ENCODE data around the gene DNAH12. TPM values are rescaled to one million over a fixed set of nuclear protein-coding genes. Genes with fewer than 3 reads are reported as not detected.
A peak's percentile ranks its signal among the peaks of the same experiment; 100 is the strongest.
"Not testable (repeated sequence)": the region's sequence is repeated elsewhere in the genome, so short reads cannot be mapped to it uniquely, and the experiment has no call there.

The DNAH12 gene
- total RNA-seq, 1 experiment from 2014 or later = 0.07 TPM

DNA sequence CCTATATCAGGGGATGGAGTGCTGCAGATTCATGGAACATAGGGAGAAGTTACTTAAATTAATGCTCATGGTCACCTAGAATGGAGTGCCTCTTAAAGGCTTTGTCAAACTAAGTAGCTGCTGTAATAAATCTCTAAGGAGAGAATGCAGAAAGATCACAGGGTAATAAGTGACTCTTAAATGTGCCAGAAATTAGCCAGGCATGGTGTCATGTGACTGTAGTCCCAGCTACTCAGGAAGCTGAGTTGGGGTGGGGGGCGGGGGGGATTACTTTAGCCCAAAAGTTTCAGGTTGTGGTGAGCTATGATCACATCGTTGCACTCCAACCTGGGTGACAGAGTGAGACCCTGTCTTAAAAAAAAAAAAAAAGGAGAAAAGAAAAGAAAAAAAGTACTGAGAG lies 160.7 kb downstream of the DNAH12 start:
- H3K4me1 ChIP-seq (ENCODE audit: insufficient read depth, low read length) = no peaks in the 10 kb centered on the region
- BruUV-seq (replicated peaks) = no TSS peak
- H3K79me2 ChIP-seq (ENCODE audit: low read length) = no peaks in the 10 kb centered on the region
- intact Hi-C loops (cut with micrococcal nuclease) = no loop called here
- no peak overlapping the region for H3K27ac ChIP-seq (ENCODE audit: low read length)
- H3K4me3 ChIP-seq (ENCODE audit: low read length) = no peak overlapping the region
- no peaks in the 10 kb centered on the region for H3K9me3 ChIP-seq (ENCODE audit: low read length)
- H3K27me3 ChIP-seq (ENCODE audit: low read length) = peaks cover 7% of the 10 kb centered on the region; the same call in 1 of the 2 replicates
- no peak overlapping the region for H2AFZ ChIP-seq (ENCODE audit: low read length)
- H3K36me3 ChIP-seq (ENCODE audit: low read depth, low read length) = no peaks in the 10 kb centered on the region
- CTCF ChIA-PET = no interaction called here
- H4K20me1 ChIP-seq (ENCODE audit: low read length) = no peaks in the 10 kb centered on the region
- H3F3A ChIP-seq (ENCODE audit: low read length, unreplicated experiment) = no peaks in the 10 kb centered on the region
- H3K9ac ChIP-seq (ENCODE audit: low read length) = no peak overlapping the region
- POLR2A ChIA-PET (ENCODE audit: unreplicated experiment) = no interaction called here
- no peak overlapping the region for H3K4me2 ChIP-seq (ENCODE audit: low read length)
- TF ChIP-seq EZH2 (IDR thresholded peaks at IDR 0.05; ENCODE audit: low read length, unreplicated experiment) (no peak), EZH2phosphoT487 (IDR thresholded peaks at IDR 0.05; ENCODE audit: borderline replicate concordance, low read length) (no peak)
- TF ChIP-seq, protein P1, sequence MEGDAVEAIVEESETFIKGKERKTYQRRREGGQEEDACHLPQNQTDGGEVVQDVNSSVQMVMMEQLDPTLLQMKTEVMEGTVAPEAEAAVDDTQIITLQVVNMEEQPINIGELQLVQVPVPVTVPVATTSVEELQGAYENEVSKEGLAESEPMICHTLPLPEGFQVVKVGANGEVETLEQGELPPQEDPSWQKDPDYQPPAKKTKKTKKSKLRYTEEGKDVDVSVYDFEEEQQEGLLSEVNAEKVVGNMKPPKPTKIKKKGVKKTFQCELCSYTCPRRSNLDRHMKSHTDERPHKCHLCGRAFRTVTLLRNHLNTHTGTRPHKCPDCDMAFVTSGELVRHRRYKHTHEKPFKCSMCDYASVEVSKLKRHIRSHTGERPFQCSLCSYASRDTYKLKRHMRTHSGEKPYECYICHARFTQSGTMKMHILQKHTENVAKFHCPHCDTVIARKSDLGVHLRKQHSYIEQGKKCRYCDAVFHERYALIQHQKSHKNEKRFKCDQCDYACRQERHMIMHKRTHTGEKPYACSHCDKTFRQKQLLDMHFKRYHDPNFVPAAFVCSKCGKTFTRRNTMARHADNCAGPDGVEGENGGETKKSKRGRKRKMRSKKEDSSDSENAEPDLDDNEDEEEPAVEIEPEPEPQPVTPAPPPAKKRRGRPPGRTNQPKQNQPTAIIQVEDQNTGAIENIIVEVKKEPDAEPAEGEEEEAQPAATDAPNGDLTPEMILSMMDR (conservative IDR thresholded peaks at IDR 0.05; ENCODE audit: low read depth, low read length) = no peak
- no peak for DNase-seq
- ATAC-seq = no peak
- no peaks in the 10 kb centered on the region; the same call in 1 of the 2 replicates for H3K9me2 ChIP-seq (replicated peaks; ENCODE audit: low read length)

DNA sequence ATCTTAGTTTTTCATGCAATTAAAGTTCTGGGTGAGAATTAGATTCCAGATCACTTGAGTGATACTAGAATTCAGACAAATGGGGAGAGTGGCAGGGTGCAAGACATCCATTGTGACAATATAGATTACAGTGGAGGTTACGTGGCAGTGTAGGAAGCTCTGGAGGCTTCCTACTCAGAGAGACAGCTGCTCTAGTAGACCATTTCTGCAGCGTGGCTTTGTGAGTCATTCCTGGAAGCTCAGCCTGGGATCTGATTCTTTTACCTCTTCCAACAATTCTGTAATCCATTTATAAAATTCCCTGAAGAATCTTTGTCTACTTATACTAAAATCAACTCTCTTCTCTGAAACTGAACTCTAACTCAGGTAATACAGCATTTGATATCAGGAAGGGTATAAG lies 161.2 kb downstream of the DNAH12 start:
- Histone ChIP-seq H3K9ac (ENCODE audit: low read length) (no peak overlapping the region), H3K4me2 (ENCODE audit: low read length) (no peak overlapping the region), H3K79me2 (ENCODE audit: low read length) (no peaks in the 10 kb centered on the region), H3K27ac (ENCODE audit: low read length) (no peak overlapping the region), H3F3A (ENCODE audit: low read length, unreplicated experiment) (no peaks in the 10 kb centered on the region), H3K9me2 (replicated peaks; ENCODE audit: low read length) (no peaks in the 10 kb centered on the region; the same call in 1 of the 2 replicates), H4K20me1 (ENCODE audit: low read length) (no peaks in the 10 kb centered on the region), H3K27me3 (ENCODE audit: low read length) (peaks cover 10% of the 10 kb centered on the region; the same call in 1 of the 2 replicates), H3K9me3 (ENCODE audit: low read length) (no peaks in the 10 kb centered on the region), H3K4me1 (ENCODE audit: insufficient read depth, low read length) (no peaks in the 10 kb centered on the region), H2AFZ (ENCODE audit: low read length) (no peak overlapping the region), H3K36me3 (ENCODE audit: low read depth, low read length) (no peaks in the 10 kb centered on the region), H3K4me3 (ENCODE audit: low read length) (no peak overlapping the region)
- ChIA-PET POLR2A (ENCODE audit: unreplicated experiment) (interaction anchor here (0.5 kb wide), 1 partner anchor 308 kb away, joined by 22 read pairs; no protein-coding TSS in a partner anchor), CTCF (no interaction called here)
- no TSS peak for BruUV-seq (replicated peaks)
- no peak for ATAC-seq
- peak; percentile 9 for DNase-seq
- intact Hi-C loops (cut with micrococcal nuclease) = no loop called here
- TF ChIP-seq, protein P1 (conservative IDR thresholded peaks at IDR 0.05; ENCODE audit: low read depth, low read length) = no peak
- TF ChIP-seq EZH2 (IDR thresholded peaks at IDR 0.05; ENCODE audit: low read length, unreplicated experiment) = no peak
- no peak for TF ChIP-seq EZH2phosphoT487 (IDR thresholded peaks at IDR 0.05; ENCODE audit: borderline replicate concordance, low read length)

DNA sequence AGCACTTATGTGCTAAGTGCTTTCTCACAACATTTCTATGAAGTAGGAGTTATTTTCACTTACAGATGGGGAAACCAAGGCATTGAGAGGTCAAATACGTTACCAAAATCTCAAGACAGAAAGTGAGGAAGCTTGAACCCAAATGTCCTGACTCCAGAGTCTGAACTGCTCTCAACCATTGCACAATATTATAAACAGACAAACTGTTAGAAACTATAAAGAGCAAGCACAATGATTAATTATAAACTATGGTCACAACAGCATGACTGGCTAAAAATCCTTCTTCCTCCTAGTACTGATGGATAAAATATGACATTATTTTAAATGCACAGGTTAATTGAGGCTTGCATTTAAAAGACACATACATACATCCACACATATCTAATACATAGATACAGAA lies 173.8 kb downstream of the DNAH12 start:
- no peak overlapping the region for H2AFZ ChIP-seq (ENCODE audit: low read length)
- H3K9me2 ChIP-seq (replicated peaks; ENCODE audit: low read length) = no peaks in the 10 kb centered on the region
- no peak for DNase-seq
- intact Hi-C loops (cut with micrococcal nuclease) = no loop called here
- no TSS peak for BruUV-seq (replicated peaks)
- H3K36me3 ChIP-seq (ENCODE audit: low read depth, low read length) = no peaks in the 10 kb centered on the region
- no peaks in the 10 kb centered on the region for H3K79me2 ChIP-seq (ENCODE audit: low read length)
- peaks cover 3% of the 10 kb centered on the region; the same call in 1 of the 2 replicates for H3K9me3 ChIP-seq (ENCODE audit: low read length)
- POLR2A ChIA-PET (ENCODE audit: unreplicated experiment) = no interaction called here
- TF ChIP-seq EZH2 (IDR thresholded peaks at IDR 0.05; ENCODE audit: low read length, unreplicated experiment) = no peak
- no peak for TF ChIP-seq EZH2phosphoT487 (IDR thresholded peaks at IDR 0.05; ENCODE audit: borderline replicate concordance, low read length)
- TF ChIP-seq, protein P1 (conservative IDR thresholded peaks at IDR 0.05; ENCODE audit: low read depth, low read length) = no peak
- H4K20me1 ChIP-seq (ENCODE audit: low read length) = no peaks in the 10 kb centered on the region
- H3K27ac ChIP-seq (ENCODE audit: low read length) = no peak overlapping the region
- H3K4me2 ChIP-seq (ENCODE audit: low read length) = no peak overlapping the region
- H3K4me1 ChIP-seq (ENCODE audit: insufficient read depth, low read length) = no peaks in the 10 kb centered on the region
- H3K27me3 ChIP-seq (ENCODE audit: low read length) = 0 out of 2 replicates have a peak, but pooled peaks cover 2% of the 10 kb centered on the region
- H3F3A ChIP-seq (ENCODE audit: low read length, unreplicated experiment) = no peaks in the 10 kb centered on the region
- no peak overlapping the region for H3K4me3 ChIP-seq (ENCODE audit: low read length)
- CTCF ChIA-PET = no interaction called here
- no peak for ATAC-seq
- no peak overlapping the region for H3K9ac ChIP-seq (ENCODE audit: low read length)

DNA sequence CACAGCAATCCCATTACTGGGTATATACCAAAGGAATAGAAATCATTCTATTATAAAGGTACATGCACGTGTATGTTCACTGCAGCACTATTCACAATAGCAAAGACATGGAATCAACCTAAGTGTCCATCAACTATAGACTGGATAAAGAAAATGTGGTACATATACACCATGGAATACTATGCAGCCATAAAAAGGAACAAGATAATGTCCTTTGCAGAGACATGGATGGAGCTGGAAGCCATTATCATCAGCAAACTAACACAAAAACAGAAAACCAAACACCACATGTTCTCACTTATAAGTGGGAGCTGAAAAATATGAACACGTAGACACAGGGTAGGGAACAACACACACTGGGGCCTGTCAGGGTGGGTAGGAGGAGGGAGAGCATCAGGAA lies 179.1 kb downstream of the DNAH12 start:
- H3F3A ChIP-seq (ENCODE audit: low read length, unreplicated experiment); H3K27ac ChIP-seq (ENCODE audit: low read length); H3K4me3 ChIP-seq (ENCODE audit: low read length); H3K9me3 ChIP-seq (ENCODE audit: low read length); H4K20me1 ChIP-seq (ENCODE audit: low read length); H3K79me2 ChIP-seq (ENCODE audit: low read length); H3K36me3 ChIP-seq (ENCODE audit: low read depth, low read length); CTCF ChIA-PET; POLR2A ChIA-PET (ENCODE audit: unreplicated experiment); BruUV-seq (replicated peaks); ATAC-seq; H3K27me3 ChIP-seq (ENCODE audit: low read length); H2AFZ ChIP-seq (ENCODE audit: low read length); intact Hi-C loops (cut with micrococcal nuclease); H3K9me2 ChIP-seq (replicated peaks; ENCODE audit: low read length); H3K4me1 ChIP-seq (ENCODE audit: insufficient read depth, low read length); H3K4me2 ChIP-seq (ENCODE audit: low read length); DNase-seq; H3K9ac ChIP-seq (ENCODE audit: low read length): not testable (repeated sequence)
